ENCODE measurements around the gene ADTRP. TPM values are rescaled to one million over a fixed set of nuclear protein-coding genes. Genes with fewer than 3 reads are reported as not detected.

Gene ADTRP
- total and polyA plus RNA-seq, 10 of the 15 experiments (the other 5 are each of a cell fraction or from before 2014, with no cell fraction given), result 0.10 to 2.6 (median 2.1) TPM

GRCh38 chr6:11730641-11731040 lies 48.0 kb downstream of the ADTRP start:
- POLR2A ChIA-PET, result interaction anchor here (2.4 to 2.8 kb wide), 3 partner anchors 8 to 55 kb away, joined by 7 to 34 read pairs (median 16); no protein-coding TSS in a partner anchor
- CTCF ChIA-PET, result interaction anchor here (0.9 to 1.1 kb wide), 3 partner anchors 9 to 96 kb away, joined by 3 to 5 read pairs (median 3); no protein-coding TSS in a partner anchor
- RAD21 ChIA-PET (ENCODE audit: unreplicated experiment), result interaction anchor here (1.2 to 5.3 kb wide), 7 partner anchors 8 to 102 kb away, joined by 3 to 88 read pairs (median 46); no protein-coding TSS in a partner anchor
- H3K79me2 ChIP-seq (ENCODE audit: control insufficient read depth, insufficient read depth, low read length), result no peaks in the 10 kb centered on the region
- in situ Hi-C loops (cut with MboI), result no loop called here
- no peaks in the 10 kb centered on the region for H3K27me3 ChIP-seq (replicated peaks in 1 of 2; ENCODE audit: control insufficient read depth in 2 of 2, insufficient read depth in 2 of 2, low read length in 1 of 2)
- peak overlapping the region; percentile 17; the same call in 1 of the 2 replicates for H3K4me2 ChIP-seq (ENCODE audit: control insufficient read depth, insufficient read depth)
- intact Hi-C loops (cut with micrococcal nuclease; ENCODE audit: unreplicated experiment), result loop anchor here (5.0 kb wide), 2 partner anchors 57 to 282 kb away; partner anchors contain the start of gene HIVEP1
- H3K4me1 ChIP-seq (ENCODE audit: control insufficient read depth, insufficient read depth, low read length), result peaks cover 43% of the 10 kb centered on the region
- no peaks in the 10 kb centered on the region for H4K20me1 ChIP-seq (ENCODE audit: control insufficient read depth, insufficient read depth)
- peaks cover 4% of the 10 kb centered on the region; the same call in 1 of the 3 replicates for H3K9me3 ChIP-seq (replicated peaks; ENCODE audit: control insufficient read depth, insufficient read depth, low read length)
- DNase-seq (ENCODE audit: low read depth, low spot score) (peak; percentile 65), FAIRE-seq (no peak), ATAC-seq (peak; percentile 67)
- SMC1A ChIA-PET (ENCODE audit: uncharacterized antibody, unreplicated experiment), result interaction anchor here (0.6 to 8.6 kb wide), 10 partner anchors 8 to 345 kb away, joined by 3 to 139 read pairs (median 3); no protein-coding TSS in a partner anchor
- peak overlapping the region; percentile 6; the same call in 1 of the 2 replicates for H3K9ac ChIP-seq (ENCODE audit: control insufficient read depth, insufficient read depth, low read length)
- peak overlapping the region; percentile 89 for H3K27ac ChIP-seq (ENCODE audit: control insufficient read depth, insufficient read depth)
- WGBS (ENCODE audit: insufficient coverage, insufficient replicate concordance, low lambda C conversion rate, missing lambda C conversion rate), result 0% methylated on average over 2 of the region's 2 CpGs
- H3K4me3 ChIP-seq, result no peak overlapping the region
- no peak overlapping the region for H2AFZ ChIP-seq (ENCODE audit: control insufficient read depth, low read depth, low read length)
- BruUV-seq (replicated peaks), result no TSS peak
- no peaks in the 10 kb centered on the region for H3K36me3 ChIP-seq (ENCODE audit: control insufficient read depth in 2 of 2, insufficient read depth in 2 of 2, low read length in 1 of 2)
- TF ChIP-seq SMAD1 (IDR thresholded peaks at IDR 0.05; ENCODE audit: low read depth, partially characterized antibody) (no peak), CBFB (IDR thresholded peaks at IDR 0.05; ENCODE audit: low read depth) (peak; percentile 63; the same call in 1 of the 2 replicates), SIX5 (IDR thresholded peaks at IDR 0.05; ENCODE audit: low read depth, low read length, severe bottlenecking) (no peak), MEF2A (IDR thresholded peaks at IDR 0.05; ENCODE audit: insufficient read depth, low read depth, low read length) (0 out of 2 replicates have a peak, but pooled peaks have one; percentile 35), SUPT20H (IDR thresholded peaks at IDR 0.05; ENCODE audit: borderline replicate concordance, control insufficient read depth, low read depth, low read length) (no peak), MXI1 (IDR thresholded peaks at IDR 0.05; ENCODE audit: low read depth, low read length) (no peak), CREM (IDR thresholded peaks at IDR 0.05; ENCODE audit: low read depth) (peak; percentile 79), ZNF622 (IDR thresholded peaks at IDR 0.05) (no peak), FOS (IDR thresholded peaks at IDR 0.05; ENCODE audit: borderline replicate concordance, extremely low read depth, insufficient read length) (no peak), NFIC (IDR thresholded peaks at IDR 0.05; ENCODE audit: low read depth, low read length) (peak; percentile 55; the same call in 1 of the 2 replicates), BCL11A (IDR thresholded peaks at IDR 0.05; ENCODE audit: low read depth, low read length) (peak; percentile 61; the same call in 1 of the 2 replicates), DPF2 (IDR thresholded peaks at IDR 0.05) (no peak; the same call in 1 of the 2 replicates), IRF4 (IDR thresholded peaks at IDR 0.05; ENCODE audit: low read depth, low read length) (peak; percentile 62; the same call in 1 of the 2 replicates), FOXK2 (IDR thresholded peaks at IDR 0.05) (no peak), SMC3 (IDR thresholded peaks at IDR 0.05; ENCODE audit: borderline replicate concordance, low read length) (peak; percentile 27; the same call in 1 of the 2 replicates), RELB (IDR thresholded peaks at IDR 0.05; ENCODE audit: low read depth) (peak; percentile 47; the same call in 1 of the 2 replicates), POU2F2 (IDR thresholded peaks at IDR 0.05; ENCODE audit: borderline replicate concordance, low read depth, low read length) (peak; percentile 58), GATAD2B (conservative IDR thresholded peaks at IDR 0.05; ENCODE audit: low read depth) (peak; percentile 46), USF2 (IDR thresholded peaks at IDR 0.05; ENCODE audit: borderline replicate concordance, low read depth, low read length) (no peak)
- TF ChIP-seq, protein P1, sequence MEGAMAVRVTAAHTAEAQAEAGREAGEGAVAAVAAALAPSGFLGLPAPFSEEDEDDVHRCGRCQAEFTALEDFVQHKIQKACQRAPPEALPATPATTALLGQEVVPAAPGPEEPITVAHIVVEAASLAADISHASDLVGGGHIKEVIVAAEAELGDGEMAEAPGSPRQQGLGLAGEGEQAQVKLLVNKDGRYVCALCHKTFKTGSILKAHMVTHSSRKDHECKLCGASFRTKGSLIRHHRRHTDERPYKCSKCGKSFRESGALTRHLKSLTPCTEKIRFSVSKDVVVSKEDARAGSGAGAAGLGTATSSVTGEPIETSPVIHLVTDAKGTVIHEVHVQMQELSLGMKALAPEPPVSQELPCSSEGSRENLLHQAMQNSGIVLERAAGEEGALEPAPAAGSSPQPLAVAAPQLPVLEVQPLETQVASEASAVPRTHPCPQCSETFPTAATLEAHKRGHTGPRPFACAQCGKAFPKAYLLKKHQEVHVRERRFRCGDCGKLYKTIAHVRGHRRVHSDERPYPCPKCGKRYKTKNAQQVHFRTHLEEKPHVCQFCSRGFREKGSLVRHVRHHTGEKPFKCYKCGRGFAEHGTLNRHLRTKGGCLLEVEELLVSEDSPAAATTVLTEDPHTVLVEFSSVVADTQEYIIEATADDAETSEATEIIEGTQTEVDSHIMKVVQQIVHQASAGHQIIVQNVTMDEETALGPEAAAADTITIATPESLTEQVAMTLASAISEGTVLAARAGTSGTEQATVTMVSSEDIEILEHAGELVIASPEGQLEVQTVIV (IDR thresholded peaks at IDR 0.05; ENCODE audit: borderline replicate concordance, partially characterized antibody), result no peak
